HG02981 (cell line): ENCODE measurements around the gene ESD.
A peak's percentile ranks its signal among the peaks of the same experiment; 100 is the strongest.
"Not testable (repeated sequence)": the region's sequence is repeated elsewhere in the genome, so short reads cannot be mapped to it uniquely, and the experiment has no call there.

Experiments
- ATAC-seq: cut with Tn5 transposase; IDR thresholded peaks from one replicate; pipeline ENCODE4 v1.9.1; 2021; ENCODE audit warnings: mild to moderate bottlenecking, moderate library complexity; ENCODE audit not compliant: unreplicated experiment

The ESD gene

DNA sequence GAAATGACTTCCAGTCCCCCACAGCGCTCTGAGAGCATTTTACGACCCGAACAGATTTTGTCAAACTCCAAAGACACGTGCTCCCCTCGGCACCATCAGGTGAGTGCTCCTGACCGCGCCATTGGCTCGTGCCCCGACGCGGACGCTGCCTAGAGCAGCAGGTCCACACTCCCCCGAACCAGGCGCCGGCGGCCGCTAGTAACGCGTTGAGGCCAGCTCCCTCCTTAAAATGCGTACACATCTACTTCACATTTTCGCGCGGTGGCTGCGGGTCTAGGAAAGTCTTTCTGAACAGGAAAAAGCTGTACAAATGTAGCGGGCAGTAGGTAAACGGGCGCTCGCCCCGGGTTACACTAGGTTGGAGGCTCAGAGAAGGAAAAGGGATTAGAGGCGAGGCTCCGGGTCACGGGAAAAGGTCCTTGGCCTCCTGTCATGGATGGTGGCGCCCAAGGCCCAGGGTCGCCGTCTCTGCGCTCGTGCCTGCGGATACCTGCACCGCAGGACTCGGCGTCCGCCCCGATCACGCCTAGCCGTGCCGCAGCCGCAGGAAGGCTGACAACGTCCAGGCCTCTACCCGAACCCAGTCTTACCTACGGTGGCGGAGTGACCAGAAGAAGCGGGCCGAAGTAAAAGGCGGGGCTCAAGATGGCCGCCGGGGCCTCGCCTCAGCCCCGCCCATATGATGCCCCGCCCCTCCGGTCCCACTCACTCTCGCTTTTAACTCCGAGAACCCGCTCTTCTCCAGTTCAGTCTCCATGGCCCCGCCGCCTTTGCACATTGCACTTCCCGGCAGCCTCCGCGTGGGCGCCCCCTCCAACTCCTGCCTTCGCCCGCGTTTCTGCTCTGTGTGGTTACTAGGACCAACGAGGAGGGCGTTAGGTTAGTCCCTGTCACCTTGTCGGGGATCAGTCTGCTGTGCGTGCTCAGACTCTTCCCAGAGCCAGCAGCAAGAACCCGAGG is at the start of gene ESD:
Gene ESD (minus strand): TSS at position 647 of the 960 bp plus-strand sequence. CDS start 5,748 bp downstream, outside the sequence.
- ATAC-seq, result peak; percentile 90

GRCh38 chr13:46846726-46847125 is 49.8 kb upstream of the ESD start:
- no peak for ATAC-seq

GRCh38 chr13:46845146-46845545 is 48.2 kb upstream of the ESD start:
- ATAC-seq, result no peak

DNA sequence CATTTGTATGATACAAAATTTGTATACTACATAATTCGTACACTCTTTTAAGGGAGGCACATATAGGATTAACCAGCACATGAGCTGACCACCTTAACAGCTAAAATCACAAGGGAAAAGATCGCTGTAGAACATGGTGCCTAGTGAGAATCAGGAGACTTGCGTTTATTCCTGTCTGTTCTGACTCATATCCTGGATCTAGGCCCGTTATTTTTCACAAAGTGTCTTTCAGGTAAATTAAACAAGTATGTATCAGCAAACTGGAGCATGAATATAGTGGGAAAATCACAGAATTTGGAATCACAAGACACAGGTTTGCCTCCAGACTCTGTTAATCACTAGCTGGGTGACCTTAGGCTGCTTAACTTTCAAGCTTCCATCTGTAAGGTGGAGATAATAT is 47.5 kb upstream of the ESD start:
- ATAC-seq, result no peak

GRCh38 chr13:46839399-46839798 is 42.4 kb upstream of the ESD start:
- ATAC-seq, result no peak

DNA sequence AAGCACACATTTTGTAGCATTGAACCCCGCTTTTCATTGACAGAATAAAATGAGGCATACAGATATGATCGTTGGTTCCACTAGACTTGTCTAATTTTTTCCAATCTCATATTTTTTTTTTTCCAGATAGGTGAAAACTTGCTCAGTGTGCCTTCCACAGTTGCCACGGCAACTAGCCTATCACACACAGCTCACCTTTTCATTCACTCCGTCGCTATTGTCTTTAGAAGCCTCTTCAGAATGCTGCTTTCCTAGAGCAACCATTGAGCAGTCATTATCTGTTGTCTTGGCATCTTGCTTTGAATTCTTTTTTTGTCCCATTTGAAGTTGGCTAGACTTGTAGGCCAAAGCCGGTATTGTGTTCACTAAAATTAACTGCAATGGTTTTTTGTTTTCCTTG is 37.7 kb upstream of the ESD start:
- ATAC-seq, result no peak

GRCh38 chr13:46831588-46832194 is 34.7 kb upstream of the ESD start:
- no peak for ATAC-seq

GRCh38 chr13:46830405-46831005 is 33.5 kb upstream of the ESD start:
- ATAC-seq, result no peak

GRCh38 chr13:46822551-46822950 is 25.6 kb upstream of the ESD start:
- ATAC-seq, result no peak

DNA sequence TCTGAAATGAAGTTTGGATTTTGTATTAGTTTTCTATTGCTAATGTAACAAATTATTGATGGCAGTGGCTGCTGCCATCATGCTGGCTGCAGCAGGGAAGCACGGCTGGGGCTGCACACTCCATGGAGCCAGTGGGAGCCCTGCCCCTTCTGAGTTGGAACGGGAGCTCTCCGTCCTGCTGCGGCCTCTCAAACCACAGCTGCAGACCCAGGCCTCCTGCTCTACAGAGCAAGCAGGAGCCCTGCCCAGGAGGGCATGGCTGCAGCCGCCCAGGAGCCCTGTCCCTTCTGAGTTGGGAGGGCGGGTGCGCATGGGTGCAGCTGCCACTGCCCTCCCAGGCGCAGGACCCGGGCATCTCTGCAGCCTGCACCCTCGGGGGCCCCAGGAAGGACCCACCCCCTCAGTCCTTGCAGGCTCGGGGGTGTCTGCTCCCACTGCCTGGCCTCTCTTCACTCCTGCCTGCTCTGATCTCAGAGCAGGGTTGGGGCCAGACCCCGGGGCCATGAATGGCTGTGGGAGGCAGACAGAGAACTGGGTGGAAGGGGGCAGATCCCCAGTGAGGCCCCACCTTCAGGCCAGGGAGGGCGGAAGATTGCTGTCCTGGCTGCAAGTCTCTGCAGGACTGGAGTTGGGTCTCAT is 21.0 kb upstream of the ESD start:
- ATAC-seq, result no peak

DNA sequence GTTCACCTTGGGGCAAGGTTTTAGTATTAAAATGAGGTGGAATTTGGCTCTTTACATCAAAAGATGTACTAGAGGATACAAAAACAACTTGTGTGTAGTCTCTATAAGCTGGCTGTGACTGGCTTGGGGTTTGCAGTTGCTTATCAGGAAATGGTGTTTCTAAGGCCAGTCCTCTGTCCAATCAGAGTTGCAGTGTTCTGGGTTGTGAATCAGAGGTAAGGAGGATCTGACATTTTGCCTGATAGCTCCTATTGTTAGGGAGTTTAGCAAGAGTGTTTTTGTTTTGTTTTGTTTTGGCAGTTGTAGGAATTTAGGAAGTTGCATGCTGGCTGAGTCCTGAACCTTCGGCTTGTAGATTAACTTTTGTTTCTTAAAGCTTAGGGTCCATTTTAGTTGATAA is 20.1 kb upstream of the ESD start:
- no peak for ATAC-seq

- no peak for ATAC-seq
Observed at GRCh38 chr13:46816371-46816770, 19.4 kb upstream of the ESD start.

- ATAC-seq, result no peak
Observed at GRCh38 chr13:46812301-46812797, 15.4 kb upstream of the ESD start.

- no peak for ATAC-seq
Observed at GRCh38 chr13:46810440-46810839, 13.5 kb upstream of the ESD start.

- ATAC-seq, result not testable (repeated sequence)
Observed at GRCh38 chr13:46804921-46805320, 8.0 kb upstream of the ESD start.

- ATAC-seq, result no peak
Observed at GRCh38 chr13:46804391-46804815, 7.4 kb upstream of the ESD start.

DNA sequence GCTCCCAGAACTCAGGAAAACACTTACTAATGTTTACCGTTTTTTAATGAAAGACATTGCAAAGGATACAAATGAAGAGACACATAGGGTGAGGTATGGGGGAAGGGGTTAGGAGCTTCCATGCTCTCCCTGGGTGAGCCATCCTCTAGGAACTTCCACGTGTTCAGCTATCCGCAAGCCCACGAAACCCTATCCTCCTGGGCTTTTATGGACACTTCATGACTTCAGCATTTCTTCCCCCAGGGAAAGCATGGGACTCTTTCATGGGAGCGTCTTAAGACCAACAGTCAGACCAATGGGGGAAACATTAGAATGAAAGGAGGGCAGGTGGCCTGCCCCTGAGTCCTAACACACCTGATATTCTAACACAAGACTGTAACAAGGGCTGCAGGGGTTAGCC is 6.6 kb upstream of the ESD start:
- ATAC-seq, result no peak

GRCh38 chr13:46801858-46802257 is 4.9 kb upstream of the ESD start:
- ATAC-seq, result no peak

GRCh38 chr13:46799139-46799538 is 2.2 kb upstream of the ESD start:
- ATAC-seq, result no peak

GRCh38 chr13:46797501-46798237 is 708 bp upstream of the ESD start:
- no peak for ATAC-seq
